AG04449 (cell line): ENCODE measurements around the gene PROM1.
A peak's percentile ranks its signal among the peaks of the same experiment; 100 is the strongest.

ENCODE experiments used
- CTCF ChIA-PET: fragments of 350-600 bp; formaldehyde crosslinking; extraction: SDS; loops from one replicate; lab custom pipeline; 2021; ENCODE audit warnings: antibody characterized with exemption; lab: Yijun Ruan, JAX
- POLR2A ChIA-PET: fragments of 400-600, 350-600 bp; formaldehyde crosslinking; extraction: SDS; loops from one replicate; lab custom pipeline; 2020; ENCODE audit warnings: antibody characterized with exemption, inconsistent platforms; lab: Yijun Ruan, JAX
- DNase-seq: peaks from one replicate; pipeline ENCODE4 v3.0.0-alpha.2; 2010; ENCODE audit warnings: low read depth, low spot score
- H3K4me3 ChIP-seq: 2 replicates; pipeline ENCODE4 v1.5.1; 2011; ENCODE audit warnings: low read depth, mild to moderate bottlenecking, control low read depth, low read length
- TF ChIP-seq, protein P1 (sequence below): IDR thresholded peaks from one replicate; pipeline ENCODE4 v1.5.1; 2011; ENCODE audit warnings: mild to moderate bottlenecking, moderate library complexity, low read length, control low read depth, inconsistent platforms; ENCODE audit not compliant: insufficient read depth; ENCODE audit errors: missing control alignments

The PROM1 gene

GRCh38 chr4:15963576-15963975 lies 120.2 kb downstream of the PROM1 start:
- H3K4me3 ChIP-seq: no peak overlapping the region
- CTCF ChIA-PET: interaction anchor here (1.0 to 5.6 kb wide), 11 partner anchors 8 to 303 kb away, joined by 3 to 96 read pairs (median 11); no protein-coding TSS in a partner anchor
- POLR2A ChIA-PET: no interaction called here
- DNase-seq: no peak
- TF ChIP-seq, protein P1, sequence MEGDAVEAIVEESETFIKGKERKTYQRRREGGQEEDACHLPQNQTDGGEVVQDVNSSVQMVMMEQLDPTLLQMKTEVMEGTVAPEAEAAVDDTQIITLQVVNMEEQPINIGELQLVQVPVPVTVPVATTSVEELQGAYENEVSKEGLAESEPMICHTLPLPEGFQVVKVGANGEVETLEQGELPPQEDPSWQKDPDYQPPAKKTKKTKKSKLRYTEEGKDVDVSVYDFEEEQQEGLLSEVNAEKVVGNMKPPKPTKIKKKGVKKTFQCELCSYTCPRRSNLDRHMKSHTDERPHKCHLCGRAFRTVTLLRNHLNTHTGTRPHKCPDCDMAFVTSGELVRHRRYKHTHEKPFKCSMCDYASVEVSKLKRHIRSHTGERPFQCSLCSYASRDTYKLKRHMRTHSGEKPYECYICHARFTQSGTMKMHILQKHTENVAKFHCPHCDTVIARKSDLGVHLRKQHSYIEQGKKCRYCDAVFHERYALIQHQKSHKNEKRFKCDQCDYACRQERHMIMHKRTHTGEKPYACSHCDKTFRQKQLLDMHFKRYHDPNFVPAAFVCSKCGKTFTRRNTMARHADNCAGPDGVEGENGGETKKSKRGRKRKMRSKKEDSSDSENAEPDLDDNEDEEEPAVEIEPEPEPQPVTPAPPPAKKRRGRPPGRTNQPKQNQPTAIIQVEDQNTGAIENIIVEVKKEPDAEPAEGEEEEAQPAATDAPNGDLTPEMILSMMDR: no peak

DNA sequence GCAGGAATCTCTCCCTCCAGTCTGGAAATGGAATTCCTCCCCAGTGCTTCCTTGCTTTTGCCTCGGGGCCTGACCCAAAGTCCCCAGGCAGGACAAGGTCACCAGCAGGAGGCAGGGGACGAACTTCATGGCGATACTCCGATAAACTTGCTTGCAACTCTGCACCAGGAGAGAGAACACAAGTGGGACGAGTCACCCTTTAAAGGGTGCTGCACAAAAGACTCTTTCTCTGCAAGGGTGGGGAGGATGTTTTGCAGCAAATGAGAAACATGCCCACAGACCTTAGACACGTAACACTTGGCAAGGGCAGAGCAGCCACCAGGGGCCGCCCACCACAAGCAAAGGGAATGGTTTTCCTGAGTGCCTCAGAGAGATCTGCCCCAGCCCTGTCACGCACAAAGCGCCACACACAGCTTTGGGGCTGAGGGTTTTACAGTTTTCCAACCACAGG lies 120.8 kb downstream of the PROM1 start, which contains the start of gene FGFBP2:
Gene FGFBP2 (minus strand): TSS at position 175 of the 451 bp plus-strand sequence. CDS start 46 bp downstream, at position 129.
- peak; percentile 5 for DNase-seq
- TF ChIP-seq, protein P1: peak; percentile 79
- CTCF ChIA-PET: interaction anchor here (0.6 to 5.6 kb wide), 14 partner anchors 9 to 304 kb away, joined by 3 to 96 read pairs (median 7); partner anchors contain the start of gene FGFBP1

GRCh38 chr4:15961781-15962510 lies 121.9 kb downstream of the PROM1 start:
- no peak for DNase-seq
- TF ChIP-seq, protein P1: no peak
- no peak overlapping the region for H3K4me3 ChIP-seq
- POLR2A ChIA-PET: no interaction called here
- CTCF ChIA-PET: interaction anchor here (0.6 to 5.6 kb wide), 15 partner anchors 10 to 305 kb away, joined by 3 to 96 read pairs (median 8); partner anchors contain the start of gene FGFBP1

More for the DNA sequence above, 120.8 kb downstream of the PROM1 start, which contains the start of gene FGFBP2:
- POLR2A ChIA-PET: no interaction called here
- H3K4me3 ChIP-seq: no peak within 1 kb of the TSS

DNA sequence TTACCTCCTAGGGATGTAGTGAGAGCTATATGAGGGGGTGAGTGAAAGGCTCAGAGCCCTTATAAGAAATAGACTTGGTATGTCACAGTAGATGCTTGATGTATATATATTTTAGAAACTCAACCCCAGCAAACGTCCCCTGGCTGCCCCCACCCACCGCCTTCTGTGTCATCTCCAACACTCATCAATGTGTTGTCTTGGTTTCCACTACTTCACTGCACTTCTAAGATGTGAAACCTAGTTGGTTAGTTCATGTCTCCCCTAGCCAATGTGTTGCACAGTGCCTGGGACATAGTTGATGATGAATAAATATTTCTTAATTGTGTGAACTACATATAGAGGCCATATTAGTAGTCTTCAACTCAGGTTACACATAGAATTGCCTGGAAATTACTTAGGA lies 125.3 kb downstream of the PROM1 start:
- ChIA-PET POLR2A (no interaction called here), CTCF (interaction anchor here (0.8 to 2.1 kb wide), 11 partner anchors 11 to 483 kb away, joined by 3 to 62 read pairs (median 3); no protein-coding TSS in a partner anchor)
- TF ChIP-seq, protein P1: no peak
- no peak overlapping the region for H3K4me3 ChIP-seq
- no peak for DNase-seq

GRCh38 chr4:15956179-15956850 lies 127.5 kb downstream of the PROM1 start:
- H3K4me3 ChIP-seq: no peak overlapping the region
- ChIA-PET CTCF (interaction anchor here (0.7 to 12.1 kb wide), 55 partner anchors 8 to 726 kb away, joined by 3 to 574 read pairs (median 4); partner anchors contain the start of genes CC2D2A and FGFBP1), POLR2A (interaction anchor here (1.0 kb wide), 1 partner anchor 477 kb away, joined by 3 read pairs; no protein-coding TSS in a partner anchor)
- DNase-seq: peak; percentile 5
- TF ChIP-seq, protein P1: peak; percentile 94
